Measurements from ENCODE around the gene SLIT1. TPM values are rescaled to one million over a fixed set of nuclear protein-coding genes. Genes with fewer than 3 reads are reported as not detected.
A peak's percentile ranks its signal among the peaks of the same experiment; 100 is the strongest.

The SLIT1 gene
- polyA plus RNA-seq, 1 donor (not counting 4 experiments of a cell fraction or from before 2014, with no cell fraction given), result 0.01 TPM

DNA sequence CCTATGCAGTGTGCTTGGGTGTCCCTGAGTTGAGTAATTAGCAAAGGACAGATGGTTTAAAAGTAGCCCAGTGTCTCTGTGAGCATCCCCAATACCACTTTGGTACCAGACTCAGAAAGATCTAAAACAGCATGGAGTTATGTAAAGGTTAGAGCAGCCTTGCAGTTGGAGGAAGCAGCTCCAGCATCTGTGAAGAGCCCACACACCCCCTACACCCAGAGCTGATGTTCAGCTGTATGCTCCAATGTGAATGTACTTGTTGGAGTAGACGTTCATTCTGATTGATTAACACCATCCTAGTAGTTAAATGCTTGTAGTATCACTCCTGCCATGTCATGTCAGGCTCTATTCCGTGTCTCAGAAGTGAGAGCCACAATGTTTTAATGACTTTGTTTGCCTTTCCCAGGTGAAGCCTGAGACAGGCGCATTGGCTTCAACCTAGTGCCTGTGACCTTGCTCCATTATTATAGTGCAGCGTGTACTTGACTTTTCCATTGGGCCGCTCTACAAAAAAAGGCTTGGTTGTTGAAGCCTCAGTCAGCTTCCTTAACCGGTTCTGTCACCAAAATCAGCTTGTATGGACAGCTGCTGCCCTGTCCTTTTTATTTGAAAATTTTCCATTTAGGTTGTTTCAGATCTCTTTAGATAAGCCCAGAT, 199.4 kb downstream of the SLIT1 start:
- no peak for TF ChIP-seq CTCF (optimal IDR thresholded peaks at IDR 0.05 in 1 of 3, IDR thresholded peaks at IDR 0.05 in 1 of 3, conservative IDR thresholded peaks at IDR 0.05 in 1 of 3; ENCODE audit: extremely low read depth in 1 of 3, insufficient read depth in 2 of 3, low read length in 3 of 3)
- no peak for TF ChIP-seq EZH2 (IDR thresholded peaks at IDR 0.05; ENCODE audit: low read length)
- Histone ChIP-seq H3K4me1 (ENCODE audit: control insufficient read depth, extremely low read depth, insufficient read depth, low read length) (peaks cover 7% of the 10 kb centered on the region), H3K9me3 (ENCODE audit: control insufficient read depth, low read depth, low read length) (no peaks in the 10 kb centered on the region), H3K27ac (ENCODE audit: control insufficient read depth, insufficient read depth, low read length) (no peak overlapping the region), H3K79me2 (ENCODE audit: control insufficient read depth, insufficient read depth, low read length) (no peaks in the 10 kb centered on the region), H3K9ac (ENCODE audit: control insufficient read depth, extremely low read depth, insufficient read depth, low read length) (no peak overlapping the region), H4K20me1 (ENCODE audit: control insufficient read depth, extremely low read depth, insufficient read depth, low read length) (no peaks in the 10 kb centered on the region), H3K4me3 (ENCODE audit: control insufficient read depth in 2 of 3, extremely low read depth in 1 of 3, insufficient read depth in 2 of 3, low read depth in 1 of 3, low read length in 3 of 3) (no peak overlapping the region), H3K9me1 (ENCODE audit: control insufficient read depth, extremely low read depth, insufficient read depth, low read length) (no peaks in the 10 kb centered on the region), H3K4me2 (ENCODE audit: control insufficient read depth, extremely low read depth, insufficient read depth, low read depth, low read length) (no peak overlapping the region), H3K36me3 (ENCODE audit: control insufficient read depth in 2 of 2, extremely low read depth in 1 of 2, insufficient read depth in 2 of 2, low read length in 2 of 2) (peaks cover 0 to 1% of the 10 kb centered on the region in 2 experiments), H2AFZ (ENCODE audit: control insufficient read depth, low read length) (no peak overlapping the region), H3K27me3 (ENCODE audit: control insufficient read depth, extremely low read depth, insufficient read depth, low read length) (no peaks in the 10 kb centered on the region)
- DNase-seq (ENCODE audit: low read depth, low spot score) (no peak), FAIRE-seq (peak; percentile 13)
- dilution Hi-C loops (cut with MboI; ENCODE audit: extremely low pct_ligation_motif_present, low sequenced_read_pairs), result no loop called here

GRCh38 chr10:96984541-96985131, 201.1 kb downstream of the SLIT1 start:
- Histone ChIP-seq H4K20me1 (ENCODE audit: control insufficient read depth, extremely low read depth, insufficient read depth, low read length) (no peaks in the 10 kb centered on the region), H3K36me3 (ENCODE audit: control insufficient read depth in 2 of 2, extremely low read depth in 1 of 2, insufficient read depth in 2 of 2, low read length in 2 of 2) (peaks cover 0 to 1% of the 10 kb centered on the region in 2 experiments), H3K9me3 (ENCODE audit: control insufficient read depth, low read depth, low read length) (no peaks in the 10 kb centered on the region), H3K79me2 (ENCODE audit: control insufficient read depth, insufficient read depth, low read length) (no peaks in the 10 kb centered on the region), H3K4me2 (ENCODE audit: control insufficient read depth, extremely low read depth, insufficient read depth, low read depth, low read length) (no peak overlapping the region), H3K4me3 (ENCODE audit: control insufficient read depth in 2 of 3, extremely low read depth in 1 of 3, insufficient read depth in 2 of 3, low read depth in 1 of 3, low read length in 3 of 3) (no peak overlapping the region), H3K27ac (ENCODE audit: control insufficient read depth, insufficient read depth, low read length) (no peak overlapping the region), H3K27me3 (ENCODE audit: control insufficient read depth, extremely low read depth, insufficient read depth, low read length) (no peaks in the 10 kb centered on the region), H3K4me1 (ENCODE audit: control insufficient read depth, extremely low read depth, insufficient read depth, low read length) (no peaks in the 10 kb centered on the region), H2AFZ (ENCODE audit: control insufficient read depth, low read length) (no peak overlapping the region), H3K9ac (ENCODE audit: control insufficient read depth, extremely low read depth, insufficient read depth, low read length) (no peak overlapping the region), H3K9me1 (ENCODE audit: control insufficient read depth, extremely low read depth, insufficient read depth, low read length) (no peaks in the 10 kb centered on the region)
- DNase-seq (ENCODE audit: low read depth, low spot score), result no peak
- no peak for FAIRE-seq
- TF ChIP-seq EZH2 (IDR thresholded peaks at IDR 0.05; ENCODE audit: low read length) (no peak), CTCF (optimal IDR thresholded peaks at IDR 0.05 in 1 of 3, IDR thresholded peaks at IDR 0.05 in 1 of 3, conservative IDR thresholded peaks at IDR 0.05 in 1 of 3; ENCODE audit: extremely low read depth in 1 of 3, insufficient read depth in 2 of 3, low read length in 3 of 3) (no peak)
- dilution Hi-C loops (cut with MboI; ENCODE audit: extremely low pct_ligation_motif_present, low sequenced_read_pairs), result no loop called here

All from keratinocyte (primary cell).